Tibial artery (tissue), 4 donors: ENCODE data around the gene LHFPL2.

Experiments
- DNase-seq, 2 donors: peaks; one replicate each; pipeline ENCODE4 v3.0.0-alpha.2; 2019
- H3K27ac ChIP-seq, 2 donors: fragments of 200-600 bp; sonication (generic) in 1 of 2; 1 replicate in 1 of 2; 2 replicates in 1 of 2; pipeline ENCODE4 v1.5.1; 2018 to 2019; ENCODE audit warnings: mild to moderate bottlenecking in 1 of 2
- H3K27me3 ChIP-seq, 2 donors: fragments of 200-600 bp; sonication (generic) in 1 of 2; one replicate each; pipeline versions ENCODE4 v1.5.1 to v1.6.0; 2016 to 2019
- H3K36me3 ChIP-seq, 3 donors: fragments of 200-600 bp; sonication (generic) in 2 of 3; one replicate each; pipeline ENCODE4 v1.5.1; 2016 to 2019; ENCODE audit warnings: mild to moderate bottlenecking in 2 of 3
- H3K4me1 ChIP-seq, 4 donors: fragments of 200-600 bp; sonication (generic) in 2 of 4; 1 replicate in 3 of 4; 2 replicates in 1 of 4; pipeline ENCODE4 v1.5.1; 2016 to 2019
- H3K4me3 ChIP-seq, 2 donors: fragments of 200-600 bp; sonication (generic) in 1 of 2; 1 replicate in 1 of 2; 2 replicates in 1 of 2; pipeline ENCODE4 v1.5.1; 2018 to 2019; ENCODE audit warnings: mild to moderate bottlenecking in 2 of 2
- H3K9me3 ChIP-seq, 3 donors: fragments of 200-600 bp; sonication (generic) in 1 of 3; one replicate each; pipeline ENCODE4 v1.5.1; 2016 to 2019
- CTCF ChIP-seq, 2 experiments: fragments of 200-600 bp in 1 of 2; fragments of 450-650 bp in 1 of 2; IDR thresholded peaks; one replicate each; pipeline ENCODE4 v1.5.1; 2017 to 2019; ENCODE audit warnings: antibody characterized with exemption in 2 of 2, mild to moderate bottlenecking in 1 of 2, moderate library complexity in 1 of 2
- intact Hi-C: fragments of 100-400 bp; cut with DNase I; formaldehyde crosslinking; loops from one replicate; pipeline ENCODE4 v1.15.0; 2023; ENCODE audit warnings: low total_unique reads

The LHFPL2 gene

GRCh38 chr5:78589923-78590322 lies 58.6 kb downstream of the LHFPL2 start:
- Histone ChIP-seq H3K27ac (no peak overlapping the region), H3K27me3 (no peaks in the 10 kb centered on the region), H3K4me3 (no peak overlapping the region), H3K36me3 (no peaks in the 10 kb centered on the region), H3K4me1 (peaks cover 0 to 72% (median 43%) of the 10 kb centered on the region in 4 donors), H3K9me3 (no peaks in the 10 kb centered on the region)
- no peak for DNase-seq
- intact Hi-C loops: no loop called here
- no peak for TF ChIP-seq CTCF (IDR thresholded peaks at IDR 0.05)

DNA sequence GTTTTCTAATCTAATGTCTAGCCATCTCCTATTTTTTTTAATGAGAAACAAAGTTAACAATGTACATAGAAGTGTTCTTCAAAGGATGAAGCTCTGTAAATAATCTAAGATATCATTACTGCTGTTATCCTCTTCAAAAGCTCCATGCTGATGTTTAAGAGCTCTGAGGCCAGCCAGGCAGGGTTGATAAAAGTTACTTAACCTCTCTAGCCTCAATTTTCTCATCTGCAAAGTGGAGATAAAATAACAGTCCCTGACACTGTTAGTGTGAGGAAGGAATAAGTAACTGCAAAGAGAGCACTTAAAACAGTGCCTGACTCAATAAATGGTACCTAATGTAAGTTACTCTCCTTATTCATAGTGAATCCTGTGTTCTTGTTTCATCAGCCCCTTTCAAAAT lies 60.1 kb downstream of the LHFPL2 start:
- Histone ChIP-seq H3K36me3 (no peaks in the 10 kb centered on the region), H3K27me3 (no peaks in the 10 kb centered on the region), H3K4me3 (no peak overlapping the region), H3K4me1 (peaks cover 0 to 58% (median 29%) of the 10 kb centered on the region in 4 donors), H3K27ac (peak overlapping the region in 1 of 2 donors; percentile 27), H3K9me3 (no peaks in the 10 kb centered on the region)
- no peak for TF ChIP-seq CTCF (IDR thresholded peaks at IDR 0.05)
- intact Hi-C loops: no loop called here
- DNase-seq: no peak

- Histone ChIP-seq H3K27me3 (no peaks in the 10 kb centered on the region), H3K4me3 (no peak overlapping the region), H3K36me3 (no peaks in the 10 kb centered on the region), H3K4me1 (peaks cover 0 to 51% (median 23%) of the 10 kb centered on the region in 4 donors), H3K9me3 (no peaks in the 10 kb centered on the region), H3K27ac (peak overlapping the region in 1 of 2 donors; percentile 27)
- intact Hi-C loops: no loop called here
- peak in 1 of 2 donors; percentile 52 for DNase-seq
- no peak for TF ChIP-seq CTCF (IDR thresholded peaks at IDR 0.05)
Observed at GRCh38 chr5:78587775-78588291, 60.7 kb downstream of the LHFPL2 start.

- no peak for TF ChIP-seq CTCF (IDR thresholded peaks at IDR 0.05)
- peak overlapping the region in 1 of 2 donors; percentile 27 for H3K27ac ChIP-seq
- no peaks in the 10 kb centered on the region for H3K9me3 ChIP-seq
- no peak for DNase-seq
- H3K36me3 ChIP-seq: no peaks in the 10 kb centered on the region
- H3K4me3 ChIP-seq: no peak overlapping the region
- intact Hi-C loops: no loop called here
- H3K27me3 ChIP-seq: no peaks in the 10 kb centered on the region
- H3K4me1 ChIP-seq: peaks cover 0 to 48% (median 20%) of the 10 kb centered on the region in 4 donors
Observed at GRCh38 chr5:78587081-78587774, 61.3 kb downstream of the LHFPL2 start.

DNA sequence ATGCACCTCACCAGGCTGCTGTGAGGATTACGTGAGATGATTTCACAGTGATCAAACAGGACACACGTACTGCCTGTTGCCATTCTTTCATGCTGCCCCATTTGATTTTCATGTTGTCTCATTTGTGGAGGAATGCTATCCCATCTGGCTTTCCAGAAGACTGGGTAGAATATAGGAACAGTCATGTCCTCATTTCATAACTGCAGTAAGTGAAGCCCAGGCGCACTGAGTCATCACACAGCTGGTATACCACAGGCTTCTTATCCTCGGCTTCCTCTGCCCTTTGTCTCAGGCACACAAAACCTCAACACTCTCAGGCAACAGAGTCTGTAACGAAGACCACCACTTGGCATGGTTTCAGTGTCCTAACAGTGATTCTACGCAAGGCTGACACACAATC lies 62.3 kb downstream of the LHFPL2 start:
- intact Hi-C loops: no loop called here
- Histone ChIP-seq H3K27me3 (no peaks in the 10 kb centered on the region), H3K9me3 (no peaks in the 10 kb centered on the region), H3K4me1 (peaks cover 0 to 38% (median 12%) of the 10 kb centered on the region in 4 donors), H3K36me3 (no peaks in the 10 kb centered on the region), H3K27ac (peak overlapping the region in 1 of 2 donors; percentile 5), H3K4me3 (no peak overlapping the region)
- no peak for DNase-seq
- no peak for TF ChIP-seq CTCF (IDR thresholded peaks at IDR 0.05)
